Astrocyte of the cerebellum (primary cell): Measurements from ENCODE around the gene PGLYRP4.

ENCODE experiments used
- DNase-seq: peaks from one replicate; pipeline ENCODE4 v3.0.0-alpha.2; 2011; ENCODE audit warnings: low read depth
- H3K4me3 ChIP-seq: 2 replicates; pipeline ENCODE4 v1.5.1; 2011; ENCODE audit warnings: mild to moderate bottlenecking, low read depth, low read length, moderate library complexity
- CTCF ChIP-seq: IDR thresholded peaks from 2 replicates; pipeline ENCODE4 v1.5.1; 2012; ENCODE audit warnings: low read length, low read depth, moderate library complexity, mild to moderate bottlenecking; ENCODE audit errors: missing control alignments
- in situ Hi-C: cut with HindIII; loops from 2 replicates; pipeline ENCODE4 v1.10.0; 2017; ENCODE audit warnings: low sequenced_read_pairs

Gene PGLYRP4

GRCh38 chr1:153379591-153379990 lies 30.9 kb upstream of the PGLYRP4 start:
- TF ChIP-seq CTCF, result no peak

GRCh38 chr1:153375511-153375910 lies 26.9 kb upstream of the PGLYRP4 start, which contains the start of gene S100A12:
S100A12 (minus strand) TSS chr1:153375621; CDS start chr1:153374592, 1,029 bp downstream.
- peak; percentile 24 for DNase-seq
- in situ Hi-C loops, result no loop called here
- TF ChIP-seq CTCF, result no peak
- H3K4me3 ChIP-seq, result no peak within 1 kb of the TSS

More at GRCh38 chr1:153379591-153379990, 30.9 kb upstream of the PGLYRP4 start:
- DNase-seq, result no peak
- no peak overlapping the region for H3K4me3 ChIP-seq
- in situ Hi-C loops, result no loop called here

- in situ Hi-C loops, result no loop called here
- H3K4me3 ChIP-seq, result no peak overlapping the region
- DNase-seq, result no peak
- no peak for TF ChIP-seq CTCF
Observed at GRCh38 chr1:153374071-153374470, 25.4 kb upstream of the PGLYRP4 start.

- no peak overlapping the region for H3K4me3 ChIP-seq
- in situ Hi-C loops, result no loop called here
- DNase-seq, result no peak
- no peak for TF ChIP-seq CTCF
Observed at GRCh38 chr1:153372571-153372970, 23.9 kb upstream of the PGLYRP4 start.

GRCh38 chr1:153371231-153371630 lies 22.6 kb upstream of the PGLYRP4 start:
- H3K4me3 ChIP-seq, result no peak overlapping the region

GRCh38 chr1:153370146-153370545 lies 21.5 kb upstream of the PGLYRP4 start:
- no peak for DNase-seq
- no peak overlapping the region for H3K4me3 ChIP-seq
- no peak for TF ChIP-seq CTCF
- in situ Hi-C loops, result no loop called here

More at GRCh38 chr1:153371231-153371630, 22.6 kb upstream of the PGLYRP4 start:
- in situ Hi-C loops, result no loop called here
- no peak for DNase-seq
- TF ChIP-seq CTCF, result no peak

GRCh38 chr1:153368495-153368894 lies 19.9 kb upstream of the PGLYRP4 start:
- H3K4me3 ChIP-seq, result no peak overlapping the region
- in situ Hi-C loops, result loop anchor here (5.0 to 10.0 kb wide), 2 partner anchors 46 to 124 kb away; partner anchors contain the start of gene S100A7A
- no peak for TF ChIP-seq CTCF
- DNase-seq, result no peak
